ENCODE data around the gene ZNF609.
"Not testable (repeated sequence)": the region's sequence is repeated elsewhere in the genome, so short reads cannot be mapped to it uniquely, and the experiment has no call there.

Gene ZNF609

DNA sequence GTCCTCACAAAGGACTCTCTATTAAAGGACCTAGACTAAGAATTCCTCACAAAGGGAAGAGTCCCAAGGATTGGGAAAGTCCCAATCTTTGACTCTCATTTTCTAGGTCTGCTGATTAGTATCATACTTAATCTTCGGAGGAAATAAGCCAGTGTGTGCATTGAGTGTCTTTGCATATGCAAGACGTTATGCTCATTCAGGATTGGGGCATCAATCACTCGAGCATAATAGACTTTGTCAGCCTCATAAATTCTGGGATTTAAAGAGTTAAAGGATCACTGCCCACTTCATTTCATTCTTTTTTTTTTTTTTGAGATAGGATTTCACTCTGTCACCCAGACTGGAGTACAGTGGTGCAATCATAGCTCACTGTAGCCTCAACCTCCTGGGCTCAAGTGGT lies 160.7 kb downstream of the ZNF609 start:
- H3K4me3 ChIP-seq (ENCODE audit: control insufficient read depth, low read depth, low read length): no peak overlapping the region
- TF ChIP-seq, protein P1, sequence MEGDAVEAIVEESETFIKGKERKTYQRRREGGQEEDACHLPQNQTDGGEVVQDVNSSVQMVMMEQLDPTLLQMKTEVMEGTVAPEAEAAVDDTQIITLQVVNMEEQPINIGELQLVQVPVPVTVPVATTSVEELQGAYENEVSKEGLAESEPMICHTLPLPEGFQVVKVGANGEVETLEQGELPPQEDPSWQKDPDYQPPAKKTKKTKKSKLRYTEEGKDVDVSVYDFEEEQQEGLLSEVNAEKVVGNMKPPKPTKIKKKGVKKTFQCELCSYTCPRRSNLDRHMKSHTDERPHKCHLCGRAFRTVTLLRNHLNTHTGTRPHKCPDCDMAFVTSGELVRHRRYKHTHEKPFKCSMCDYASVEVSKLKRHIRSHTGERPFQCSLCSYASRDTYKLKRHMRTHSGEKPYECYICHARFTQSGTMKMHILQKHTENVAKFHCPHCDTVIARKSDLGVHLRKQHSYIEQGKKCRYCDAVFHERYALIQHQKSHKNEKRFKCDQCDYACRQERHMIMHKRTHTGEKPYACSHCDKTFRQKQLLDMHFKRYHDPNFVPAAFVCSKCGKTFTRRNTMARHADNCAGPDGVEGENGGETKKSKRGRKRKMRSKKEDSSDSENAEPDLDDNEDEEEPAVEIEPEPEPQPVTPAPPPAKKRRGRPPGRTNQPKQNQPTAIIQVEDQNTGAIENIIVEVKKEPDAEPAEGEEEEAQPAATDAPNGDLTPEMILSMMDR (conservative IDR thresholded peaks at IDR 0.05; ENCODE audit: control insufficient read depth, insufficient read depth, low read depth, low read length): no peak
- no peak for DNase-seq (ENCODE audit: low read depth)

DNA sequence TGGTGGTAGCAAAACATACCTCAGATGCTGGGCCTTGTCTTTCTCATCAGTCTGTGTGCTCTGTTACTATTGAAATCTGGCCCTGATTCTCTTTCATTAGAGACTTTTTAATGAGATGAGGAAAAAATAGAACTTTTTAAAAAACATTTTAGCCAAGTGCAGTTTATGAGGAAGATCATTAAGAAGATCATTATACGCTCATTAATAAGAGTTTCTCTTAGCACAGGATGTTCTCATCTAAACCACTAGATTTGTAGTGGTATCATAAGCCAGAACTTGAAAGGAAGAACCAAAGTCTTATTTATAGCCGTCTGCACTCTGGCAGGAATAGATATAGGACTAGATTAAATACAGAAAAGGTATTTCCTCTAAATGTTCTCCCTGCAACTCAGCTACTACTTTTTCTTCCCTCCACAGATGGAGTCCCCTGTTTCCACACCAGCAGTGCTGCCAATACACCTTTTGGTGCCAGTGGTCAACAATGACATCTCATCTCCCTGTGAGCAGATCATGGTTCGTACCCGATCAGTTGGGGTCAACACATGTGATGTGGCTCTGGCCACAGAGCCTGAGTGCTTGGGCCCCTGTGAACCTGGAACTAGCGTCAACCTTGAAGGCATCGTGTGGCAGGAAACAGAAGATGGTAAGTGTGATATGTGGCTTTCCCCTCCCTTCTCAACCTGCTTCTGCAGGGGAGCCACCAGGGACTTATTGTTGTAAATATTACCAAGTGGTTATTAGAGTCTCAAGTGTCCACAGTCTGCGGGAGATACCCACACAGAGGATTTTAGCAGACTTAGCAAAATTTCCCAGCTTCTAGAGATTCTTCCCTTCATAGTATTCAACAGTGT lies 162.3 kb downstream of the ZNF609 start:
- TF ChIP-seq, protein P1 (conservative IDR thresholded peaks at IDR 0.05; ENCODE audit: control insufficient read depth, insufficient read depth, low read depth, low read length): no peak
- DNase-seq (ENCODE audit: low read depth): no peak
- H3K4me3 ChIP-seq (ENCODE audit: control insufficient read depth, low read depth, low read length): no peak overlapping the region

DNA sequence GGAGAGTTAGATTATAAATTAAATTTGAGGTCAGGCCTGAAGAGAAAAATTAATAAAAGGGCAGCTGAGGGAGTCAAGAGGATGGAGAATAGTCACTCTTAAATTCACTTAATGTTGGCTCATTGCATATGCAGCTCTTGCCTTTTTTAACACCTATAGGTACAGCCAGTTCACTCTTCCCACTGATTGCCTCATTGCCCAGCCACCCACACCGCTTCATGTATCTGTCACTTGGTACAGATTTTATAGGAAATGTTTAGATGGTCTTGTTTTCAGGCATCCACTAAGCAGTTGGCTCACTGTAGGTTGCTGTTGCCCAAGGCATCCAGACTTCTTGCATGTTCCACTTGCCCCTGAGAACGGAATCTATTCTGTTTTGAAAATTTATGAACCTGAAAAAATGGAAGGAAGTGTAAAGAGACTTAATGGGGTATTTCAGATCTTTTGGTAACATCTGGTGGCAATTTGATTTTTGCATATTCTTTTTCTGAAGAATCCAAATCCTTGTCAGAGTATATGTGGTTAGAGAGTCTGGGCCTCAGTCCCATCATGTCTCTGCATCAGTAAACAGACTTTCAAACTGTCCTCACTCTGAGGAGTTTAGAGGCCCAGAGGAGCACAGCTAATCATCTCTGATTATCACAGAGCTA lies 163.1 kb downstream of the ZNF609 start:
- DNase-seq (ENCODE audit: low read depth): no peak
- TF ChIP-seq, protein P1 (conservative IDR thresholded peaks at IDR 0.05; ENCODE audit: control insufficient read depth, insufficient read depth, low read depth, low read length): no peak
- no peak overlapping the region for H3K4me3 ChIP-seq (ENCODE audit: control insufficient read depth, low read depth, low read length)

DNA sequence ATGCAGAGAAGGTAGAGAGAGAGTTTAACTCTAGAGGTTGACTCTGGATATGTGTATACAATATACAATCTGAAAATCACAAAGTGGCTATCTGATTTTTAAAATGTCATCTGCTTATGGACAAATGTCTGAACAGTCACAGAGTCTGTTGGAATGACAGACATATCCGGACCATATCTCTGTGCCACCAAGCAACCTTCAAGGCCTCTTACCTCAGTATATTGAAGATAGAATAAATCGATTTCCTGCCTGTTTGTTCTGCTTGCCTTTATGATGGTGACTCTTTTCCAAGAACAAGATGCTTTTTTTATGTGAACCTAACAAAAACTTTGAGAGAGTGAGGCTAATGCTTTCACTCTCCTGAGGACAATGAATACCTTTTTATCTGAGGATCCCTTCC lies 163.9 kb downstream of the ZNF609 start:
- H3K4me3 ChIP-seq (ENCODE audit: control insufficient read depth, low read depth, low read length): no peak overlapping the region
- no peak for DNase-seq (ENCODE audit: low read depth)
- TF ChIP-seq, protein P1 (conservative IDR thresholded peaks at IDR 0.05; ENCODE audit: control insufficient read depth, insufficient read depth, low read depth, low read length): no peak

DNA sequence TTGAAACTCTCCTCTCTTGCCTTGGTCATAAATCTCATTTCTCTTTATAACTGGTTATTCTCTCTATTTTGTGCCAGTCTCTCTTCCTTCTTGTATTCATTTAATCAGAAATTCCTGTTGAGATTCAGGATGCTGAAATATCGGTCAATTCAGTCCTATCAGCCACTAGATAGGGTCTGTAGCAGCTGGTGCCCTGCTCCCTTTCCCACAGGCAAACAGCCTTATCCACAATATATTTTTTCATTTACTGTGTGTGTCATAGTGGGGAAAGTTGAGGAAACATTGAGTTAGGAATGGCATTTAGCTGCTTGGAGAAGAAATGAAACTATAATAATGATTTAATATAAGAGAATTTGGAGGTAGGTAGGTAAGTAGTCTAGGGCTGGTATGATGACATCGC lies 168.7 kb downstream of the ZNF609 start:
- TF ChIP-seq, protein P1 (conservative IDR thresholded peaks at IDR 0.05; ENCODE audit: control insufficient read depth, insufficient read depth, low read depth, low read length): no peak
- no peak for DNase-seq (ENCODE audit: low read depth)
- H3K4me3 ChIP-seq (ENCODE audit: control insufficient read depth, low read depth, low read length): no peak overlapping the region

DNA sequence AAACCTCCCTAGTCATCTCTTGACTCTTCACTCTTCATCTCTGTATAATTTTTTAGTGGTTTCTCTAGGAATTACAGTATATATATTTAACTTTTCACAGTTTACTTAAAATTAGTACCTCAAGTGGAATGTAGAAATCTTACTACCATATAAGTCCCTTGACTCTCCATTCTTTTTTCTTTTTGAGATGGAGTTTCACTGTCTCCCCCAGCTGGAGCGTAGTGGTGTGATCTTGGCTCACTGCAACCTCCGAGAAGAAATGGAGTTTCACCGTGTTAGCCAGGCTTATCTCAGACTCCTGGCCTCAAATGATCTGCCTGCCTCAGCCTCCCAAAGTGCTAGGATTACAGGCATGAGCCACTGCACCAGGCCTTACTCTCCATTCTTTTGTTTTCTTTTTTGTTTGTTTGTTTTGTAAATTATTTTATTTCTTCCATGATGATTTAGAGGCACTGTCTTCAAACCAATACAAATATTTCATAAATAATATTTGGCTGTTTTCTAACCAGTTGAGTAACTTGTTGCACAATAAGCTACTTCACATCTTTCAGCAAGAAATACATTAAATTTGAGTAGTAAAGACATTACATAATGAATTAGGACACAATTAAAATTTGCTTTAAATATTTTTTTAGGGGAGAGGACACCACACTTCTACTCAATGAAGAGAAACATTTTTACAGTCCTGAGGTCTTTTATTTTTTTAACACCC lies 170.2 kb downstream of the ZNF609 start:
- TF ChIP-seq, protein P1 (conservative IDR thresholded peaks at IDR 0.05; ENCODE audit: control insufficient read depth, insufficient read depth, low read depth, low read length): no peak
- peak; percentile 21 for DNase-seq (ENCODE audit: low read depth)
- no peak overlapping the region for H3K4me3 ChIP-seq (ENCODE audit: control insufficient read depth, low read depth, low read length)

DNA sequence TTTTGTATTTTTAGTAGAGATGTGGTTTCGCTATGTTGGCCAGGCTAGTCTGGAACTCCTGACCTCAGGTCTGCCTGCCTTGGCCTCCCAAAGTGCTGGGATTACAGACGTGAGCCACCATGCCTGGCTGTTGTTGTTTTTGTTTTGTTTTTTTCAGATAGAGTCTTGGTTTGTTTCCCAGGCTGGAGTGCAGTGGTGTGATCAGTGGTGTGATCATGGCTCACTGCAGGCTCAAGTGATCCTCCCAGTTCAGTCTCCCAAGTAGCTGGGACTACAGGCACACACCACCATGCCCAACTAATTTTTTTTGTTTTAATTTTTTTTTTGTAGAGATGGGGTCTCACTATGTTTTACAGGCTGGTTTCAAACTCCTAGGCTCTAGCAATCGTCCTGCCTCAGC lies 172.3 kb downstream of the ZNF609 start:
- H3K4me3 ChIP-seq (ENCODE audit: control insufficient read depth, low read depth, low read length); DNase-seq (ENCODE audit: low read depth): not testable (repeated sequence)

Measured in fibroblast of mammary gland (primary cell).